ENCODE data around the gene GPATCH3. TPM values are rescaled to one million over a fixed set of nuclear protein-coding genes. Genes with fewer than 3 reads are reported as not detected.

The GPATCH3 gene
- total and polyA plus RNA-seq, 2 experiments from 2014 or later: 9.5 to 18.4 TPM

DNA sequence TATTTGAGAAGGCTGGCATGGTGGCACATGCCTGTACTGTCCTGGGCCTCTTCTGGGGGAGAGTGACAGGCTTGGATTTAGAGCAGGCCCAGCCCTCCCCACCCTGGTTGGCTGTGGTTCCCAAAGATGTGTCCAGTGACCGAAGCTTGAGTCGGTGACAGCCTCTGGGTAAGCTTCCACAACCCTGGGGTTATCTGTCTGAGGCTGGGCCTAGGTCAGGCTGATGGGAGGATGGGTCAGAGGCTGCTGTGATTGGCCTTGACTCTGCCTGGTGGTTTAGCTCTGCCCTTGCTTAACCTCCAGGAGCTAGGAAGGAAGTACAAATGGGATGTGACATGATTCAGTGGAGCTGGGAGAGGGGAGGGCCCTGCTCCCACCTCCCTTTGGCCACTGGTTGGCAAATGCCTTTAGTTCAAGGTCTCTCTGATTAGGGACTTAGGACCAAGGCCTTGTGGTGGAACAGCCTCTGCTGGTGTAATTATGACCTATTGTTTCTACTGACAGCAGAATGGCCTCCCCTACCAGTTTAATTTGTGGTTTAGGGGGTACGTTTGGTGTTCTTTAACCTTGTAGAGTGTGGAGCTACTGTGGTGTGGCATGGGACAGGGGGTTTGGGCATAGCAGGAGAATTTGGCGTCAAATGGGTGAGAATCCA lies 37.9 kb upstream of the GPATCH3 start:
- DNase-seq (ENCODE audit: low spot score): no peak
- TF ChIP-seq EZH2phosphoT487 (IDR thresholded peaks at IDR 0.05; ENCODE audit: low read depth, severe bottlenecking, unreplicated experiment) (no peak), EZH2 (IDR thresholded peaks at IDR 0.05; ENCODE audit: borderline replicate concordance) (no peak)
- TF ChIP-seq, protein P1, sequence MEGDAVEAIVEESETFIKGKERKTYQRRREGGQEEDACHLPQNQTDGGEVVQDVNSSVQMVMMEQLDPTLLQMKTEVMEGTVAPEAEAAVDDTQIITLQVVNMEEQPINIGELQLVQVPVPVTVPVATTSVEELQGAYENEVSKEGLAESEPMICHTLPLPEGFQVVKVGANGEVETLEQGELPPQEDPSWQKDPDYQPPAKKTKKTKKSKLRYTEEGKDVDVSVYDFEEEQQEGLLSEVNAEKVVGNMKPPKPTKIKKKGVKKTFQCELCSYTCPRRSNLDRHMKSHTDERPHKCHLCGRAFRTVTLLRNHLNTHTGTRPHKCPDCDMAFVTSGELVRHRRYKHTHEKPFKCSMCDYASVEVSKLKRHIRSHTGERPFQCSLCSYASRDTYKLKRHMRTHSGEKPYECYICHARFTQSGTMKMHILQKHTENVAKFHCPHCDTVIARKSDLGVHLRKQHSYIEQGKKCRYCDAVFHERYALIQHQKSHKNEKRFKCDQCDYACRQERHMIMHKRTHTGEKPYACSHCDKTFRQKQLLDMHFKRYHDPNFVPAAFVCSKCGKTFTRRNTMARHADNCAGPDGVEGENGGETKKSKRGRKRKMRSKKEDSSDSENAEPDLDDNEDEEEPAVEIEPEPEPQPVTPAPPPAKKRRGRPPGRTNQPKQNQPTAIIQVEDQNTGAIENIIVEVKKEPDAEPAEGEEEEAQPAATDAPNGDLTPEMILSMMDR (IDR thresholded peaks at IDR 0.05; ENCODE audit: poor library complexity): no peak
- H3K27me3 ChIP-seq: no peaks in the 10 kb centered on the region
- H3K4me2 ChIP-seq: no peak overlapping the region
- H3K27ac ChIP-seq: no peak overlapping the region
- no peaks in the 10 kb centered on the region for H3K9me3 ChIP-seq (ENCODE audit: low read depth)
- H3K79me2 ChIP-seq: peaks cover 44% of the 10 kb centered on the region
- 78% methylated on average over 4 of the region's 4 CpGs for WGBS (ENCODE audit: low lambda C conversion rate, missing lambda C conversion rate)
- H3K9me2 ChIP-seq (replicated peaks; ENCODE audit: insufficient read depth): no peaks in the 10 kb centered on the region
- no peak overlapping the region for H3K4me3 ChIP-seq
- H4K20me1 ChIP-seq (ENCODE audit: insufficient read depth, poor library complexity, severe bottlenecking): no peaks in the 10 kb centered on the region
- no peak overlapping the region for H2AFZ ChIP-seq
- peaks cover 3% of the 10 kb centered on the region for H3K36me3 ChIP-seq (replicated peaks; ENCODE audit: insufficient read depth, low read depth)
- H3K4me1 ChIP-seq (ENCODE audit: insufficient read depth): no peaks in the 10 kb centered on the region

DNA sequence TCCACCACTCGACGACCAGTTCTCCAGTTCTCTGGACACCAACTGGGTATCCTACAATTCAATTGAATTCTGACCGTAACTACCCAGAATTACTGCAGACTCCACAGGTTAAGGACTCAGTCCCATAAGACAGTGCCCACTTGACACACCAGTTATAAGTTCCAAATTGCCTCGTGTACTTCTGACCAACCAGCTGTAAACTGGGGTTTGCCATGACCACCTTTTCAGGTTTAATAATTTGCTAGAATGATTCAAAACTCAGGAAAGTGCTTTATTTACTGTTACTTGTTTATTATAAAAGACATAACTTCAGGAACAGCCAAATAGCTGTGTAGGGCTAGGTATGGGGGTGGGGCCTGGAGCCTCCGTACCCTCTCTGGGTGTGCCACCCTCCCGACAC lies 36.6 kb upstream of the GPATCH3 start:
- TF ChIP-seq EZH2 (IDR thresholded peaks at IDR 0.05; ENCODE audit: borderline replicate concordance) (no peak), EZH2phosphoT487 (IDR thresholded peaks at IDR 0.05; ENCODE audit: low read depth, severe bottlenecking, unreplicated experiment) (no peak)
- TF ChIP-seq, protein P1 (IDR thresholded peaks at IDR 0.05; ENCODE audit: poor library complexity): no peak
- WGBS (ENCODE audit: low lambda C conversion rate, missing lambda C conversion rate): 92% methylated on average over 6 of the region's 6 CpGs

DNA sequence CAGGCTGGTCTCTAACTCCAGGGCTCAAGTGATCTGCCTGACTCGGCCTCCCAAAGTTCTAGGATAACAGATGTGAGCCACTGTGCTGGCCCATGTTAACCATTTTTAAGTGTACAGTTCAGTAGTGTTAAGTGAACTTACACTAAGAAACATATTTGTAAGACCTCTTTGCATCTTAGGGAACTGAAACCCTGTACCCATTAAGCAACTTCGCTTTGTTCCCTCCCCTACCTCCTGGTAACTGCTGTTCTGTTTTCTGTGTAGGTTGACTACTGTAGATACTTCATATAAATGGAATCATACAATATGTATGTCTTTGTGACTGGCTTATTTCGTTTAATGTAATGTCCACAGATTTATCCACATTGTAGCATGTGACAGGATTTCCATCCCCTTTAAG lies 32.3 kb upstream of the GPATCH3 start:
- no peak for TF ChIP-seq EZH2phosphoT487 (IDR thresholded peaks at IDR 0.05; ENCODE audit: low read depth, severe bottlenecking, unreplicated experiment)
- TF ChIP-seq EZH2 (IDR thresholded peaks at IDR 0.05; ENCODE audit: borderline replicate concordance): no peak
- TF ChIP-seq, protein P1 (IDR thresholded peaks at IDR 0.05; ENCODE audit: poor library complexity): no peak
- Histone ChIP-seq H2AFZ (no peak overlapping the region), H3K4me3 (no peak overlapping the region), H3K4me2 (no peak overlapping the region), H3K27me3 (no peaks in the 10 kb centered on the region), H4K20me1 (ENCODE audit: insufficient read depth, poor library complexity, severe bottlenecking) (peaks cover 2% of the 10 kb centered on the region), H3K27ac (no peak overlapping the region), H3K79me2 (peaks cover 58% of the 10 kb centered on the region), H3K36me3 (replicated peaks; ENCODE audit: insufficient read depth, low read depth) (no peaks in the 10 kb centered on the region), H3K9me2 (replicated peaks; ENCODE audit: insufficient read depth) (no peaks in the 10 kb centered on the region), H3K4me1 (ENCODE audit: insufficient read depth) (no peaks in the 10 kb centered on the region), H3K9me3 (ENCODE audit: low read depth) (no peaks in the 10 kb centered on the region)
- no peak for DNase-seq (ENCODE audit: low spot score)
- WGBS (ENCODE audit: low lambda C conversion rate, missing lambda C conversion rate): 96% methylated on average over 3 of the region's 3 CpGs

More for the DNA sequence above, 36.6 kb upstream of the GPATCH3 start:
- peaks cover 2% of the 10 kb centered on the region for H3K36me3 ChIP-seq (replicated peaks; ENCODE audit: insufficient read depth, low read depth)
- H3K79me2 ChIP-seq: peaks cover 49% of the 10 kb centered on the region
- no peak overlapping the region for H2AFZ ChIP-seq
- H3K4me3 ChIP-seq: no peak overlapping the region
- H3K4me1 ChIP-seq (ENCODE audit: insufficient read depth): no peaks in the 10 kb centered on the region
- no peak overlapping the region for H3K4me2 ChIP-seq
- H3K9me2 ChIP-seq (replicated peaks; ENCODE audit: insufficient read depth): no peaks in the 10 kb centered on the region
- no peaks in the 10 kb centered on the region for H3K27me3 ChIP-seq
- H3K9me3 ChIP-seq (ENCODE audit: low read depth): no peaks in the 10 kb centered on the region
- DNase-seq (ENCODE audit: low spot score): no peak
- H3K27ac ChIP-seq: no peak overlapping the region
- H4K20me1 ChIP-seq (ENCODE audit: insufficient read depth, poor library complexity, severe bottlenecking): peaks cover 2% of the 10 kb centered on the region
